ENCODE results near the gene S100A1. TPM values are rescaled to one million over a fixed set of nuclear protein-coding genes. Genes with fewer than 3 reads are reported as not detected.

Gene S100A1
- total RNA-seq, 1 experiment from 2014 or later: 0.80 TPM

- H3K4me3 ChIP-seq (ENCODE audit: insufficient read depth, low read depth, low read length): no peak overlapping the region
- no peaks in the 10 kb centered on the region for H3K27me3 ChIP-seq (ENCODE audit: control insufficient read depth, insufficient read depth, low read length)
- DNase-seq: no peak
- H3K36me3 ChIP-seq (replicated peaks; ENCODE audit: control insufficient read depth, insufficient read depth, low read length): no peaks in the 10 kb centered on the region
These were observed 25.5 kb upstream of the S100A1 start for GRCh38 chr1:153602749-153603148.

GRCh38 chr1:153606194-153606593 is 22.0 kb upstream of the S100A1 start:
- Histone ChIP-seq H3K27me3 (ENCODE audit: control insufficient read depth, insufficient read depth, low read length) (no peaks in the 10 kb centered on the region), H3K4me3 (ENCODE audit: insufficient read depth, low read depth, low read length) (no peak overlapping the region), H3K36me3 (replicated peaks; ENCODE audit: control insufficient read depth, insufficient read depth, low read length) (no peaks in the 10 kb centered on the region)
- DNase-seq: no peak

- H3K4me3 ChIP-seq (ENCODE audit: insufficient read depth, low read depth, low read length): no peak overlapping the region
- H3K27me3 ChIP-seq (ENCODE audit: control insufficient read depth, insufficient read depth, low read length): no peaks in the 10 kb centered on the region; the same call in 1 of the 2 replicates
- H3K36me3 ChIP-seq (replicated peaks; ENCODE audit: control insufficient read depth, insufficient read depth, low read length): no peaks in the 10 kb centered on the region
- no peak for DNase-seq
These were observed 20.9 kb upstream of the S100A1 start for GRCh38 chr1:153607381-153607780.

GRCh38 chr1:153608089-153608682 is 20.0 kb upstream of the S100A1 start:
- Histone ChIP-seq H3K4me3 (ENCODE audit: insufficient read depth, low read depth, low read length) (no peak overlapping the region), H3K27me3 (ENCODE audit: control insufficient read depth, insufficient read depth, low read length) (no peaks in the 10 kb centered on the region; the same call in 1 of the 2 replicates), H3K36me3 (replicated peaks; ENCODE audit: control insufficient read depth, insufficient read depth, low read length) (no peaks in the 10 kb centered on the region)
- peak; percentile 34 for DNase-seq

- Histone ChIP-seq H3K4me3 (ENCODE audit: insufficient read depth, low read depth, low read length) (peak overlapping the region; percentile 13; the same call in 1 of the 2 replicates), H3K36me3 (replicated peaks; ENCODE audit: control insufficient read depth, insufficient read depth, low read length) (no peaks in the 10 kb centered on the region), H3K27me3 (ENCODE audit: control insufficient read depth, insufficient read depth, low read length) (no peaks in the 10 kb centered on the region; the same call in 1 of the 2 replicates)
- DNase-seq: peak; percentile 95
These were observed 19.3 kb upstream of the S100A1 start for GRCh38 chr1:153608742-153609584.

GRCh38 chr1:153609585-153609907 is 18.7 kb upstream of the S100A1 start:
- no peaks in the 10 kb centered on the region; the same call in 1 of the 2 replicates for H3K27me3 ChIP-seq (ENCODE audit: control insufficient read depth, insufficient read depth, low read length)
- no peak for DNase-seq
- no peak overlapping the region; the same call in 1 of the 2 replicates for H3K4me3 ChIP-seq (ENCODE audit: insufficient read depth, low read depth, low read length)
- no peaks in the 10 kb centered on the region for H3K36me3 ChIP-seq (replicated peaks; ENCODE audit: control insufficient read depth, insufficient read depth, low read length)

- DNase-seq: no peak
- H3K36me3 ChIP-seq (replicated peaks; ENCODE audit: control insufficient read depth, insufficient read depth, low read length): no peaks in the 10 kb centered on the region
- H3K4me3 ChIP-seq (ENCODE audit: insufficient read depth, low read depth, low read length): no peak overlapping the region; the same call in 1 of the 2 replicates
- no peaks in the 10 kb centered on the region; the same call in 1 of the 2 replicates for H3K27me3 ChIP-seq (ENCODE audit: control insufficient read depth, insufficient read depth, low read length)
These were observed 17.9 kb upstream of the S100A1 start for GRCh38 chr1:153610334-153610733.

GRCh38 chr1:153610811-153611301 is 17.4 kb upstream of the S100A1 start:
- Histone ChIP-seq H3K27me3 (ENCODE audit: control insufficient read depth, insufficient read depth, low read length) (no peaks in the 10 kb centered on the region; the same call in 1 of the 2 replicates), H3K4me3 (ENCODE audit: insufficient read depth, low read depth, low read length) (peak overlapping the region; percentile 8; the same call in 1 of the 2 replicates), H3K36me3 (replicated peaks; ENCODE audit: control insufficient read depth, insufficient read depth, low read length) (no peaks in the 10 kb centered on the region)
- peak; percentile 37 for DNase-seq

- peak overlapping the region; percentile 37; the same call in 1 of the 2 replicates for H3K4me3 ChIP-seq (ENCODE audit: insufficient read depth, low read depth, low read length)
- no peak for DNase-seq
- H3K27me3 ChIP-seq (ENCODE audit: control insufficient read depth, insufficient read depth, low read length): no peaks in the 10 kb centered on the region; the same call in 1 of the 2 replicates
- no peaks in the 10 kb centered on the region for H3K36me3 ChIP-seq (replicated peaks; ENCODE audit: control insufficient read depth, insufficient read depth, low read length)
These were observed 16.9 kb upstream of the S100A1 start for GRCh38 chr1:153611356-153611755.

- Histone ChIP-seq H3K4me3 (ENCODE audit: insufficient read depth, low read depth, low read length) (peak overlapping the region; percentile 37), H3K36me3 (replicated peaks; ENCODE audit: control insufficient read depth, insufficient read depth, low read length) (no peaks in the 10 kb centered on the region), H3K27me3 (ENCODE audit: control insufficient read depth, insufficient read depth, low read length) (no peaks in the 10 kb centered on the region; the same call in 1 of the 2 replicates)
- DNase-seq: peak; percentile 65
These were observed 16.0 kb upstream of the S100A1 start for GRCh38 chr1:153612111-153612754.

- Histone ChIP-seq H3K36me3 (replicated peaks; ENCODE audit: control insufficient read depth, insufficient read depth, low read length) (no peaks in the 10 kb centered on the region), H3K4me3 (ENCODE audit: insufficient read depth, low read depth, low read length) (peak within 1 kb of the TSS; percentile 37), H3K27me3 (ENCODE audit: control insufficient read depth, insufficient read depth, low read length) (no peaks in the 10 kb centered on the region; the same call in 1 of the 2 replicates)
- DNase-seq: peak; percentile 90
These were observed 15.4 kb upstream of the S100A1 start, which contains the start of gene S100A16 for GRCh38 chr1:153612755-153613331. TSS of gene S100A16 (minus strand) at chr1:153613137. CDS start at chr1:153608151, 4,986 bp downstream.

GRCh38 chr1:153613406-153613805 is 14.8 kb upstream of the S100A1 start:
- no peak overlapping the region; the same call in 1 of the 2 replicates for H3K4me3 ChIP-seq (ENCODE audit: insufficient read depth, low read depth, low read length)
- DNase-seq: no peak
- no peaks in the 10 kb centered on the region; the same call in 1 of the 2 replicates for H3K27me3 ChIP-seq (ENCODE audit: control insufficient read depth, insufficient read depth, low read length)
- H3K36me3 ChIP-seq (replicated peaks; ENCODE audit: control insufficient read depth, insufficient read depth, low read length): no peaks in the 10 kb centered on the region

- no peak overlapping the region for H3K4me3 ChIP-seq (ENCODE audit: insufficient read depth, low read depth, low read length)
- H3K36me3 ChIP-seq (replicated peaks; ENCODE audit: control insufficient read depth, insufficient read depth, low read length): peaks cover 1% of the 10 kb centered on the region; the same call in 1 of the 2 replicates
- H3K27me3 ChIP-seq (ENCODE audit: control insufficient read depth, insufficient read depth, low read length): no peaks in the 10 kb centered on the region; the same call in 1 of the 2 replicates
- DNase-seq: no peak
These were observed 13.9 kb upstream of the S100A1 start for GRCh38 chr1:153614189-153614900.
